ENCODE data around the gene DTYMK. TPM values are rescaled to one million over a fixed set of nuclear protein-coding genes. Genes with fewer than 3 reads are reported as not detected.
A peak's percentile ranks its signal among the peaks of the same experiment; 100 is the strongest.

Gene DTYMK
- total RNA-seq, 1 experiment from 2014 or later: 88.1 TPM

DNA sequence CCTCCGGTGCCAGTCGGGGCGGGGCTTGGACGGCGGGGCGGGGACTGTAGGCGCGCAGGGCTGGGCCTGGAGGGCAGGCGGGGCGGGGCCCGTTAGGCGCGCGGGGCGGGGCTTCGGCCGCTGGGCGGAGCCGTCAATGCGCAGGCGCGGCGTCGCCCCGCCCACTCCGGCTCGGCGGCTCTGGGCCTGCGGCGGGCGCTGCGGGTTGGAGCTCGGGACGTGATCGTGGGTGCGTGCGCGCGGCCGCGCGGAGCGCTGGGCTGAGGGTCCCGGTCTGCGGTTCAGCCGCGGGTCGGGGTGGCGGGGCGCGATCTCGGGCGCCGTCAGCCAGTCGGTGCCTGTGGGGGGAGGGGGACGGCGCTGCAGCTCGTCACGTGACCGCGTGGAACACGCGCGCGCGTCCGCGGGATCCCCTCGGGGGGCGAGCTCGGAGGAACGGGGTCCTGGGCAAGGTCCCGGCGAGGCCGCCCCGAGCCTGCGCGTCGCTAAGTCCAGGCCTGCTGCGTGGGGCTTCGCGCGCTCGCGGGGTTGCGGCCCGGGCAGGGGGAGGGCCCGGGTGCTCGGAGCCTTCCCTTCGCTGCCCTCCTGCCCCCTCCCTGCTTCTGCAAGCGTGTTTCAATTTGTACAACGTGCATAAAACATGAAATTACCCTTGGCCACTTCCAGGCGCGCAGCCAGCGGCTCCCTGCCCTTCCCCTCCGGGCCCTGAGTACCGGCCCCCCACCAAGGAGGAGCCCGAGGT is 48.0 kb upstream of the DTYMK start, which contains the start of gene D2HGDH (continued):
- TF ChIP-seq, protein P1, sequence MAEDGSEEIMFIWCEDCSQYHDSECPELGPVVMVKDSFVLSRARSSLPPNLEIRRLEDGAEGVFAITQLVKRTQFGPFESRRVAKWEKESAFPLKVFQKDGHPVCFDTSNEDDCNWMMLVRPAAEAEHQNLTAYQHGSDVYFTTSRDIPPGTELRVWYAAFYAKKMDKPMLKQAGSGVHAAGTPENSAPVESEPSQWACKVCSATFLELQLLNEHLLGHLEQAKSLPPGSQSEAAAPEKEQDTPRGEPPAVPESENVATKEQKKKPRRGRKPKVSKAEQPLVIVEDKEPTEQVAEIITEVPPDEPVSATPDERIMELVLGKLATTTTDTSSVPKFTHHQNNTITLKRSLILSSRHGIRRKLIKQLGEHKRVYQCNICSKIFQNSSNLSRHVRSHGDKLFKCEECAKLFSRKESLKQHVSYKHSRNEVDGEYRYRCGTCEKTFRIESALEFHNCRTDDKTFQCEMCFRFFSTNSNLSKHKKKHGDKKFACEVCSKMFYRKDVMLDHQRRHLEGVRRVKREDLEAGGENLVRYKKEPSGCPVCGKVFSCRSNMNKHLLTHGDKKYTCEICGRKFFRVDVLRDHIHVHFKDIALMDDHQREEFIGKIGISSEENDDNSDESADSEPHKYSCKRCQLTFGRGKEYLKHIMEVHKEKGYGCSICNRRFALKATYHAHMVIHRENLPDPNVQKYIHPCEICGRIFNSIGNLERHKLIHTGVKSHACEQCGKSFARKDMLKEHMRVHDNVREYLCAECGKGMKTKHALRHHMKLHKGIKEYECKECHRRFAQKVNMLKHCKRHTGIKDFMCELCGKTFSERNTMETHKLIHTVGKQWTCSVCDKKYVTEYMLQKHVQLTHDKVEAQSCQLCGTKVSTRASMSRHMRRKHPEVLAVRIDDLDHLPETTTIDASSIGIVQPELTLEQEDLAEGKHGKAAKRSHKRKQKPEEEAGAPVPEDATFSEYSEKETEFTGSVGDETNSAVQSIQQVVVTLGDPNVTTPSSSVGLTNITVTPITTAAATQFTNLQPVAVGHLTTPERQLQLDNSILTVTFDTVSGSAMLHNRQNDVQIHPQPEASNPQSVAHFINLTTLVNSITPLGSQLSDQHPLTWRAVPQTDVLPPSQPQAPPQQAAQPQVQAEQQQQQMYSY (CRISPR knock-in tag; IDR thresholded peaks at IDR 0.05): no peak
- TF ChIP-seq RELA (CRISPR knock-in tag; IDR thresholded peaks at IDR 0.05; ENCODE audit: borderline replicate concordance) (0 out of 2 replicates have a peak, but pooled peaks have one; percentile 27), JAZF1 (CRISPR knock-in tag; IDR thresholded peaks at IDR 0.05) (no peak), SP1 (CRISPR knock-in tag; conservative IDR thresholded peaks at IDR 0.05) (peak; percentile 78), CBFB (CRISPR knock-in tag; IDR thresholded peaks at IDR 0.05; ENCODE audit: low read depth) (peak; percentile 74; the same call in 1 of the 2 replicates), NR2C2 (CRISPR knock-in tag; IDR thresholded peaks at IDR 0.05) (no peak), FOXP1 (CRISPR knock-in tag; IDR thresholded peaks at IDR 0.05; ENCODE audit: borderline replicate concordance) (peak; percentile 47; the same call in 1 of the 2 replicates), ZNF671 (CRISPR knock-in tag; IDR thresholded peaks at IDR 0.05) (peak; percentile 60; the same call in 1 of the 2 replicates)
- TF ChIP-seq, protein P2, sequence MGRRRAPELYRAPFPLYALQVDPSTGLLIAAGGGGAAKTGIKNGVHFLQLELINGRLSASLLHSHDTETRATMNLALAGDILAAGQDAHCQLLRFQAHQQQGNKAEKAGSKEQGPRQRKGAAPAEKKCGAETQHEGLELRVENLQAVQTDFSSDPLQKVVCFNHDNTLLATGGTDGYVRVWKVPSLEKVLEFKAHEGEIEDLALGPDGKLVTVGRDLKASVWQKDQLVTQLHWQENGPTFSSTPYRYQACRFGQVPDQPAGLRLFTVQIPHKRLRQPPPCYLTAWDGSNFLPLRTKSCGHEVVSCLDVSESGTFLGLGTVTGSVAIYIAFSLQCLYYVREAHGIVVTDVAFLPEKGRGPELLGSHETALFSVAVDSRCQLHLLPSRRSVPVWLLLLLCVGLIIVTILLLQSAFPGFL (CRISPR knock-in tag; IDR thresholded peaks at IDR 0.05; ENCODE audit: borderline replicate concordance): 0 out of 2 replicates have a peak, but pooled peaks have one; percentile 65
- TF ChIP-seq, protein P3, sequence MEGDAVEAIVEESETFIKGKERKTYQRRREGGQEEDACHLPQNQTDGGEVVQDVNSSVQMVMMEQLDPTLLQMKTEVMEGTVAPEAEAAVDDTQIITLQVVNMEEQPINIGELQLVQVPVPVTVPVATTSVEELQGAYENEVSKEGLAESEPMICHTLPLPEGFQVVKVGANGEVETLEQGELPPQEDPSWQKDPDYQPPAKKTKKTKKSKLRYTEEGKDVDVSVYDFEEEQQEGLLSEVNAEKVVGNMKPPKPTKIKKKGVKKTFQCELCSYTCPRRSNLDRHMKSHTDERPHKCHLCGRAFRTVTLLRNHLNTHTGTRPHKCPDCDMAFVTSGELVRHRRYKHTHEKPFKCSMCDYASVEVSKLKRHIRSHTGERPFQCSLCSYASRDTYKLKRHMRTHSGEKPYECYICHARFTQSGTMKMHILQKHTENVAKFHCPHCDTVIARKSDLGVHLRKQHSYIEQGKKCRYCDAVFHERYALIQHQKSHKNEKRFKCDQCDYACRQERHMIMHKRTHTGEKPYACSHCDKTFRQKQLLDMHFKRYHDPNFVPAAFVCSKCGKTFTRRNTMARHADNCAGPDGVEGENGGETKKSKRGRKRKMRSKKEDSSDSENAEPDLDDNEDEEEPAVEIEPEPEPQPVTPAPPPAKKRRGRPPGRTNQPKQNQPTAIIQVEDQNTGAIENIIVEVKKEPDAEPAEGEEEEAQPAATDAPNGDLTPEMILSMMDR (IDR thresholded peaks at IDR 0.05): no peak
- TF ChIP-seq, protein P4, sequence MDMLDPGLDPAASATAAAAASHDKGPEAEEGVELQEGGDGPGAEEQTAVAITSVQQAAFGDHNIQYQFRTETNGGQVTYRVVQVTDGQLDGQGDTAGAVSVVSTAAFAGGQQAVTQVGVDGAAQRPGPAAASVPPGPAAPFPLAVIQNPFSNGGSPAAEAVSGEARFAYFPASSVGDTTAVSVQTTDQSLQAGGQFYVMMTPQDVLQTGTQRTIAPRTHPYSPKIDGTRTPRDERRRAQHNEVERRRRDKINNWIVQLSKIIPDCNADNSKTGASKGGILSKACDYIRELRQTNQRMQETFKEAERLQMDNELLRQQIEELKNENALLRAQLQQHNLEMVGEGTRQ (CRISPR knock-in tag; IDR thresholded peaks at IDR 0.05): peak; percentile 96

DNA sequence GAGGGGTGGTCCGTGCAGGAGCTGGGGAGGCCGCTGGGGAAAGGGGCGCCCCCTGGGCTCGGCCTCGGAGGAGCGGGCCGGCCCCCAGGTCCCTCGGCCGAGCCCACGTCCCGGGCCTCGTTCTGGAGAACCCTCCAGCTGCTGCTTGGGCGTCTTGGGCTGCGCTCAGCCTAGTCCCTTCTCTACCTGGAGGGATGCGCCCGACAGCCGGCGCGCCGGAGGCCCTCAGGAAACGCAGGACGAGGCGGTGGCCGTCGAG is 47.5 kb upstream of the DTYMK start:
- H3K27me3 Mint-ChIP-seq (ENCODE audit: low read depth): peaks cover 14% of the 10 kb centered on the region
- TF ChIP-seq ZBTB21 (CRISPR knock-in tag; IDR thresholded peaks at IDR 0.05; ENCODE audit: borderline replicate concordance): 0 out of 2 replicates have a peak, but pooled peaks have one; percentile 53
- TF ChIP-seq, protein P5, sequence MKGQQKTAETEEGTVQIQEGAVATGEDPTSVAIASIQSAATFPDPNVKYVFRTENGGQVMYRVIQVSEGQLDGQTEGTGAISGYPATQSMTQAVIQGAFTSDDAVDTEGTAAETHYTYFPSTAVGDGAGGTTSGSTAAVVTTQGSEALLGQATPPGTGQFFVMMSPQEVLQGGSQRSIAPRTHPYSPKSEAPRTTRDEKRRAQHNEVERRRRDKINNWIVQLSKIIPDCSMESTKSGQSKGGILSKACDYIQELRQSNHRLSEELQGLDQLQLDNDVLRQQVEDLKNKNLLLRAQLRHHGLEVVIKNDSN (CRISPR knock-in tag; IDR thresholded peaks at IDR 0.05): no peak
- peaks cover 10% of the 10 kb centered on the region for H3K36me3 Mint-ChIP-seq
- no peak for DNase-seq (ENCODE audit: low spot score)
- H3K4me1 Mint-ChIP-seq: no peaks in the 10 kb centered on the region
- H3K9me3 Mint-ChIP-seq: peaks cover 6% of the 10 kb centered on the region; the same call in 1 of the 2 replicates
- ChIA-PET POLR2A (interaction anchor here (1.0 to 1.4 kb wide), 2 partner anchors 33 to 47 kb away, joined by 3 read pairs; partner anchors contain the start of gene DTYMK), CTCF (interaction anchor here (0.6 to 2.8 kb wide), 19 partner anchors 9 to 883 kb away, joined by 3 to 13 read pairs (median 4); partner anchors contain the start of genes DTYMK and ING5)
- H3K4me3 Mint-ChIP-seq: peak overlapping the region; percentile 69
- no peak for ATAC-seq
- no peak overlapping the region for H3K27ac Mint-ChIP-seq
